Keratinocyte (primary cell): ENCODE data around the gene VRK1. TPM values are rescaled to one million over a fixed set of nuclear protein-coding genes. Genes with fewer than 3 reads are reported as not detected.

ENCODE experiments used
- DNase-seq: peaks from one replicate; pipeline ENCODE4 v3.0.0-alpha.2; 2011; ENCODE audit warnings: low read depth, missing footprints, low spot score
- FAIRE-seq: peaks from 2 replicates; lab custom pipeline; 2011; peaks lifted over from hg19 to GRCh38; lab: Jason Lieb, UNC
- H2AFZ ChIP-seq: 2 replicates; pipeline ENCODE4 v1.6.0; 2012; ENCODE audit warnings: low read length, control low read depth, inconsistent platforms; ENCODE audit not compliant: control insufficient read depth
- H3K27ac ChIP-seq: 2 replicates; pipeline ENCODE4 v1.5.1; 2011; ENCODE audit warnings: low read length; ENCODE audit not compliant: control insufficient read depth, insufficient read depth
- H3K27me3 ChIP-seq: 3 replicates; pipeline ENCODE4 v1.6.0; 2011; ENCODE audit warnings: low read length; ENCODE audit not compliant: control insufficient read depth, insufficient read depth; ENCODE audit errors: extremely low read depth
- H3K36me3 ChIP-seq, 2 experiments: 2 replicates in 1 of 2; 3 replicates in 1 of 2; pipeline ENCODE4 v1.5.1; 2011; ENCODE audit warnings: low read length in 2 of 2, mild to moderate bottlenecking in 1 of 2; ENCODE audit not compliant: control insufficient read depth in 2 of 2, insufficient read depth in 2 of 2; ENCODE audit errors: extremely low read depth in 1 of 2
- H3K4me1 ChIP-seq: 3 replicates; pipeline ENCODE4 v1.5.1; 2011; ENCODE audit warnings: low read length; ENCODE audit not compliant: control insufficient read depth, insufficient read depth; ENCODE audit errors: extremely low read depth
- H3K4me2 ChIP-seq: 3 replicates; pipeline ENCODE4 v1.6.0; 2011; ENCODE audit warnings: low read depth, low read length; ENCODE audit not compliant: control insufficient read depth, insufficient read depth; ENCODE audit errors: extremely low read depth
- H3K4me3 ChIP-seq, 3 experiments: fragments of 200-600 bp in 1 of 3; sonication (generic) in 1 of 3; 2 replicates in 2 of 3; 3 replicates in 1 of 3; pipeline ENCODE4 v1.5.1; 2011 to 2016; ENCODE audit warnings: low read length in 3 of 3, mild to moderate bottlenecking in 3 of 3, control low read depth in 2 of 3, inconsistent platforms in 1 of 3, low read depth in 1 of 3, mixed read lengths in 1 of 3, mixed run types in 1 of 3, moderate library complexity in 1 of 3; ENCODE audit not compliant: control insufficient read depth in 2 of 3, insufficient read depth in 2 of 3; ENCODE audit errors: extremely low read depth in 1 of 3
- H3K79me2 ChIP-seq: 2 replicates; pipeline ENCODE4 v1.6.0; 2012; ENCODE audit warnings: low read length; ENCODE audit not compliant: control insufficient read depth, insufficient read depth
- H3K9ac ChIP-seq: 3 replicates; pipeline ENCODE4 v1.6.0; 2011; ENCODE audit warnings: low read length; ENCODE audit not compliant: control insufficient read depth, insufficient read depth; ENCODE audit errors: extremely low read depth
- H3K9me1 ChIP-seq: 3 replicates; pipeline ENCODE4 v1.6.0; 2011; ENCODE audit warnings: low read length; ENCODE audit not compliant: control insufficient read depth, insufficient read depth; ENCODE audit errors: extremely low read depth
- H3K9me3 ChIP-seq: 2 replicates; pipeline ENCODE4 v1.5.1; 2012; ENCODE audit warnings: low read depth, low read length; ENCODE audit not compliant: control insufficient read depth
- H4K20me1 ChIP-seq: 3 replicates; pipeline ENCODE4 v1.6.0; 2011; ENCODE audit warnings: low read length; ENCODE audit not compliant: control insufficient read depth, insufficient read depth; ENCODE audit errors: extremely low read depth
- CTCF ChIP-seq, 3 experiments: IDR thresholded peaks in 1 of 3; conservative IDR thresholded peaks in 1 of 3; optimal IDR thresholded peaks in 1 of 3; 2 replicates in 2 of 3; 3 replicates in 1 of 3; pipeline versions ENCODE3 to v1.5.1; 2011; ENCODE audit warnings: low read length in 3 of 3, mild to moderate bottlenecking in 3 of 3, moderate library complexity in 2 of 3, control low read depth in 1 of 3, inconsistent platforms in 1 of 3; ENCODE audit not compliant: insufficient read depth in 2 of 3; ENCODE audit errors: extremely low read depth in 1 of 3
- EZH2 ChIP-seq: IDR thresholded peaks from one replicate; pipeline ENCODE4 v1.6.1; 2012; ENCODE audit warnings: inconsistent platforms, mild to moderate bottlenecking, low read length, moderate library complexity
- dilution Hi-C: fragments of 300-500 bp; cut with MboI; formaldehyde crosslinking; loops from one replicate; pipeline ENCODE4 v1.7.0; 2020; ENCODE audit warnings: low sequenced_read_pairs; ENCODE audit not compliant: extremely low pct_ligation_motif_present
- polyA plus RNA-seq, 5 experiments: library from polyadenylated mRNA; depleted of rRNA in 3 of 5; stranded (reverse) in 3 of 5; stranded (forward) in 1 of 5; unstranded in 1 of 5; fragments of >200 nt; gene quantifications; 1 replicate in 1 of 5; 2 replicates in 3 of 5; 3 replicates in 1 of 5; pipeline versions ENCODE4 v1.2.1 to v1.2.3, GENCODE V29; 2011 to 2012; ENCODE audit warnings: missing spikeins in 2 of 5, low read depth in 1 of 5, low replicate concordance in 1 of 5

The VRK1 gene
- polyA plus RNA-seq, 1 donor (not counting 4 experiments of a cell fraction or from before 2014, with no cell fraction given): 27.1 TPM

- FAIRE-seq (no peak), DNase-seq (no peak)
- H3K9me3 ChIP-seq: no peaks in the 10 kb centered on the region
- no peaks in the 10 kb centered on the region for H4K20me1 ChIP-seq
- H3K9ac ChIP-seq: no peak overlapping the region
- H3K4me3 ChIP-seq: no peak overlapping the region
- no peak overlapping the region for H3K27ac ChIP-seq
- dilution Hi-C loops: no loop called here
- TF ChIP-seq CTCF (optimal IDR thresholded peaks at IDR 0.05 in 1 of 3, IDR thresholded peaks at IDR 0.05 in 1 of 3, conservative IDR thresholded peaks at IDR 0.05 in 1 of 3; ENCODE audit: extremely low read depth in 1 of 3, insufficient read depth in 2 of 3, low read length in 3 of 3) (no peak), EZH2 (no peak)
- H3K79me2 ChIP-seq: no peaks in the 10 kb centered on the region
- no peaks in the 10 kb centered on the region for H3K9me1 ChIP-seq
- peaks cover 5% of the 10 kb centered on the region for H3K27me3 ChIP-seq
- H3K4me1 ChIP-seq: no peaks in the 10 kb centered on the region
- H2AFZ ChIP-seq: no peak overlapping the region
- H3K4me2 ChIP-seq: no peak overlapping the region
- H3K36me3 ChIP-seq: no peaks in the 10 kb centered on the region
These were observed 45.1 kb upstream of the VRK1 start for GRCh38 chr14:96752125-96752524.

GRCh38 chr14:96752594-96752993, 44.6 kb upstream of the VRK1 start:
- DNase-seq (no peak), FAIRE-seq (no peak)
- no peak overlapping the region for H3K9ac ChIP-seq
- H3K4me1 ChIP-seq: no peaks in the 10 kb centered on the region
- H3K9me3 ChIP-seq: no peaks in the 10 kb centered on the region
- dilution Hi-C loops: no loop called here
- H3K27me3 ChIP-seq: peaks cover 2% of the 10 kb centered on the region
- H3K36me3 ChIP-seq: no peaks in the 10 kb centered on the region
- H4K20me1 ChIP-seq: no peaks in the 10 kb centered on the region
- no peak overlapping the region for H3K27ac ChIP-seq
- no peaks in the 10 kb centered on the region for H3K79me2 ChIP-seq
- TF ChIP-seq EZH2 (no peak), CTCF (optimal IDR thresholded peaks at IDR 0.05 in 1 of 3, IDR thresholded peaks at IDR 0.05 in 1 of 3, conservative IDR thresholded peaks at IDR 0.05 in 1 of 3; ENCODE audit: extremely low read depth in 1 of 3, insufficient read depth in 2 of 3, low read length in 3 of 3) (no peak)
- no peak overlapping the region for H3K4me2 ChIP-seq
- no peaks in the 10 kb centered on the region for H3K9me1 ChIP-seq
- H3K4me3 ChIP-seq: no peak overlapping the region
- no peak overlapping the region for H2AFZ ChIP-seq
